GM19193 (cell line): Measurements from ENCODE around the gene IFNG-AS1.

Experiments used
- POLR2A ChIP-seq: IDR thresholded peaks from 4 replicates; pipeline ENCODE4 v1.6.1; 2011; ENCODE audit not compliant: insufficient read depth, insufficient read length; ENCODE audit errors: extremely low read depth

Gene IFNG-AS1

DNA sequence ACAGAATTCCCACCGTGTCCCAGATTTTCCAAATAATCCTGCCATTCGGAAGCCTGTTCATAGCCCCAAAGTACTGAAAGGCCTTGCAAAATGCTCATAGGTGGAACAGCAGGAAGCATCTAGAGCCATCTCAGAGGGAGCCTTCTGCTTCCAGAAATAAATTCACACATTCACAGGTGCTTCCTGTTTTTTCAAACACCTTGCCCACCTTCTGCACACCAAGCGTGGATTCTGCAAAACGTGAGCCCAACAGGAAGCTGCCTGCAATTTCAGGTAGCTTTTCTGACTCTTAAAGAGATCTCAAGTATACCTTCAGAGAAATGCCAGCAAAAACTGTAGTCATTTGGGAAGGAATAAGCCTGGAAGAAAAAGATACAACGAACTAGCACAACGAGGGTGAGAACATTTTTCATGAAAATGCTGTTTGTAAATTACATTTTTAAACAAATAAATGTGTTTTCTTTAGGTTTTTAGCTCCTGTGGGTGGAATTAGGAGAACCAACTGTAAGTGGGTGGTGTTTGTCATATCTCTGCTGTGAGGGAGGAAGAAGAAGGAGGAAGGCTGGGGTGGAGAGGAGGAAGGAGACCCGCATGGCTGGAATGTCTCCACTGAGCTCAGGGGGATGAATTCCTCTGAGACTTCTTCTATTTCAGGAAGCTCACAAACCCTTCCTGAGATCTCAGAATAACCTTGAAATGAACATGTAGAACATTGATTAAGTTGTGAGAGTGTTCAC lies at the start of gene IFNG-AS1:
TSS of gene IFNG-AS1 (plus strand) at position 264 of the 737 bp plus-strand sequence.
- TF ChIP-seq POLR2A = no peak

DNA sequence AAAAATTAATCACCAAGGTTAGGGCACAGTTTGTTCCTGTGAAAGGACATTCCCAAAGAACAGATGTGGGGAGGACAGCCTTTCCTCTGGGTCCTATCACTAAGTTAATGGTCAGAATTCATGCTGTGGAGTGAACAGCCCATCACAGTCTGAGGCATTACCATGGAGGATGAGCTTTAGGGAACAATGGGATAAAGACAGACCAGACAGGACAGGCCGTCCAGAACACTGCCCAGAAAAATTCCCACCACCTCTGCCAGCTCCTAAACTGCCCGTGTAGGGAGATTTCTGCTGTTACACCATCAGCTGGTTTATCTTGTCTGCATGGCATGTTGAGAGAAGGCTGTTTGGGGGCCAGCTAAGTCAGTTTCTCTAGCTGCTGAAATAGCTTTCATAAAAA lies 49.6 kb upstream of the IFNG-AS1 start:
- TF ChIP-seq POLR2A = no peak

DNA sequence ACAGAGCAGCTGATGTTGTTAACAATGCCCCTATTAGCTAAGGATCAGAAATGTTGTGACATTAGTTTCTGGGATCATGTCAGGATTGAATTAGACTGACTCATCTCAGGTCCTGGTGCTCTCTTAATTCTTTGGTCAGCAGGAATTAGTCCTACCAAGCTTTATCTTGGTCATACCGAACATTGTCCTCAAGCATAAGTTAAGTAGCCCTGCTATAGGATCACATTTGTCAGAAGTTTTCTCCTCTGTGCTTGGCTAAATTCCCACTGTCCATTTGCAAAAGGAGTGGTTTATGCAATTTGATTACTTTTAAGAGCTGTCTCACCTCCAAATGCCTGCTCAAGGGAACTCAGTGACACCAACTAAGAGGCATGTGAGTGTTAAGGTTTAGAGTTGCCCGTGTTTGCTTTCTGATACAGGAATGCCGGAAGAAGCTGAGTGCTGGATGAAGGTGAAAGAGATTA lies 48.4 kb upstream of the IFNG-AS1 start:
- no peak for TF ChIP-seq POLR2A

DNA sequence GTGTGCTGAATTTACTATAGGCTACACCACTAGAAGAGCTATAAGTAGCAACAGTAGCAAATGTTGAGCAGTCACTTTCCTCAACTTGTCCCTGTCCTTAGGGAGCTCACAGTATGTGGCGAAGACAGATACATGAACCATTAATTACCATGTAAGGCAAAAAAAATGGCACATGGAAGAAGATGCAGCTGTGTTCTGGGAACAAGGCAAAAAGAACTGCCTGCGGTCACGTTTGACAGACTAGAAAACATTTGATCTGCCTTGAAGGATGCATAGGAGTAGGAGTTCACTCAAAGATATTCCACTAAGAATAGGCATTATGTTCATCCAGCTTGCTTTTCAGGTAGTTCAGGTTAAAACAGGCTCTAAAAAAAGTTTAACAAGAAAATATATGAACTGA lies 46.5 kb upstream of the IFNG-AS1 start:
- no peak for TF ChIP-seq POLR2A

DNA sequence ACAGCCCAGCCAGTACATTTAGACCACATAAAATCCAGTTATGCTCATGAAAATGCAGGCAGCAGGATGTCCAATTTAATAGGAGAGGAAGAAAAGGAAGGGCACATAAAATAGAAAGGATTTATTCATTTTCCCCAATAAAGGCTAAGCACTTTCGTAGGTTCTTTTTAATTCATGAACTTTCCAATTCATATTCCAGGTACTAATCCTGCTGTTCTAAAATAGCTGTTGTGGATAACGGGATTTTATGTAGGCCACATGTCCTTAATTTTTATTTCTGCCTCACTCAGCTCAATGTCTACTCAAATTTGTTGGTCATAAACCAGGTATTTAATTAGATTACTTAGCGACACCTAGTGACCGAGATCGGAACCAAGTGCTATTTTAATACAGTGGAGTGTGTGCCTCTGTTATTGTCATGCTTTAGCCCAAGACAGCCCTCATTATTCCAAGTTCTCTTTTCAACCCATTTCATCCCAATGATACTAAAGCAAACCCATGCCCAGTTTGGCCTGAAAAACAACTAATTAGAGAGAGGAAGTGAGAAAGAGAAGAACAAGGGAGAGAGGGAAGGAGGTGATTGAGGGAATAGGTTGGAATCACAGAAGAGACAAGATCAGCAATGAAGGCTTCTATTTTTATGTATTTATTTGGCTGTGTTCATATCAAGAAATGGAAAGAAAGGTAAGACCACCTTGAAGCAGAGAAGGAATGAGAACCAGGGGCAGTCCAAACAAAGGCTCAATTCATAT lies 45.9 kb upstream of the IFNG-AS1 start:
- TF ChIP-seq POLR2A = no peak

DNA sequence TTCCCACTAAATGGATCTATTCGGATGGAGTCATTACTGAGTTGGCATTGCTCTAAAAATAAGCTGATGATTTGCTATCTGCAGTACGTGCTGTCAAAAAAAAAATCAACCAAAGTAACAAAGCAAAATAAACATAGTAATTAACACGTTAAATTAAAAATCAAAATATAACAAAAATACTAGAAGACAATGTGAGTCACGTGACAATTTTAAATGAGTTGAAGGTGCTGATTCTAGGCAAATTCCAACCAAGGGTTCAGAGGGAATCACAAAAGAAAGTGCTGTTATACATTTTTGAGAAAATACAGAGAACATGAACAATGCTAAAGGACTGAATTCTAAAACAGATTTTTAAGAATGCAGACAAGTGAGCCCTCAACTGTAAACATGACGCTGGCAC lies 45.2 kb upstream of the IFNG-AS1 start:
- no peak for TF ChIP-seq POLR2A

DNA sequence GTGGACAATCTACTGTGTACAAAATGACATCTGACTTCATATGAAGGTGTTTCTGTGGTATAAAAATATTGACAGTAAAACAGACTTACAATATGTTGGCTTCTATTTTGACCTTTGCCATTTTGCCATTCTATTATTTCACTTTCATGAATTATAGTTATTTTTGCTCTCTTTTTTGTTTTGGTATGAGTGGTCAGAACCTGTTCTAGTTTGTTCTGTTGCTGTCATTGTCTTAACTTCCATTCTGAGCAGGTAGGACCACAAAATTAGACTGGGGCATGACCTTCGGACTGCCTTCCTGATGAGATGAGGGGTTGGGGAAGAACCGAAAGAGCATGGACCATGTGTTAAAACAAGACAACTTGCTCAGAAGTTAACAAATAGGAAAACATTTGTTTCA lies 36.5 kb upstream of the IFNG-AS1 start:
- no peak for TF ChIP-seq POLR2A

DNA sequence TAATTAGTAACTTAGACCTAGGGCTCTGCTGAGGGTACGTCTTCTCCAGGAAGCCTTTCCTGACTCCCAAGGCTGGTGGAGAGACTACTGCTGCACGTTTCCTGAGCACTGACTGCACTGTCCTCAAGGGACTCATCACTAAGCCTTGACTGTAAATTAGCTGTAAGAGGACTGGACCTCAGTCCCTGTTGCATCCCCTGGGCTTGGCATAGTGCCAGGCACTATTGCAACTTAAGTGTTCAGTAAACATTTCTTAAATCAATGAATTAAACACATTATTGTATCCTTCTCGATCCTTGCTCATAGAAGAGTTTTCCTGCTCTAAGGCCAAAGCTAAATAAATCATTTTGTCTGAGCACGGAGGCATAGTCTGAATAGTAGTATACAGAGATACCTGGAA lies 31.9 kb upstream of the IFNG-AS1 start:
- no peak for TF ChIP-seq POLR2A

DNA sequence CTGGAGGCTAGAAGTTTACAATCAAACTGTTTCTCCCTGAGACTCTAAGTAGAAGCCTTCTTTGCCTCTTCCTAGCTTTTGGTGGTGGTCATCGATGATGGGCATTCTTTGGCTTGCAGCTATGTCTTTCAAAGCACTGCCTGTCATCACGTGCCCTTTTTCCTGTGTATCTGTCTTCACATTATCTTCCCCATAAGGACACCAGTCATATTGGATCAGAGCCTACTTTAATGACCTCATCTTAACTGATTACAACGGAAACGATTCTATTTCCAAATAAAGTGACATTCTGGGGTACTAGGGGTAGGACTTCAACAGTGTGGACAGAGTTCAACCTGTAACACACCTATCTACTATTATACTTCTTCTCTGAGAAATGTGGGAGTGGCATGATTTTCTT lies 31.1 kb upstream of the IFNG-AS1 start:
- no peak for TF ChIP-seq POLR2A

DNA sequence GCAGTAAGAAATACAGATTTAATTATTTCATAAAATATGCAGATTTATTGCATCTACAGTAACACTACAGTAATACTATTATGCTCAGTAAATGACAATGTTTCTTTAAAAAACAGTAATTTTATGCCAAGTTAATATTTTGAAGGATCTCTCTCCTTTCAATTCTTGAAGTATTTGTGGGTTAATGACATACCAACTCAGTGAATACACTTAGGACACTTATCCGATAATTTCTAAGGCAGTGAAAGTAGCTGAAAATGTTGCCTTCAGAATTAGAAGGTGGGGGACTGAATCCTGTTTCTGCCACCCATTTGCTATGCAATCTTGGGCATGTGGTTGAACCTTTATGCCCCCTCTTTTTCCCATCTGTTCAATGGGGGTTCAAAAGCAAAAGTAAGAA lies 24.8 kb upstream of the IFNG-AS1 start:
- no peak for TF ChIP-seq POLR2A

DNA sequence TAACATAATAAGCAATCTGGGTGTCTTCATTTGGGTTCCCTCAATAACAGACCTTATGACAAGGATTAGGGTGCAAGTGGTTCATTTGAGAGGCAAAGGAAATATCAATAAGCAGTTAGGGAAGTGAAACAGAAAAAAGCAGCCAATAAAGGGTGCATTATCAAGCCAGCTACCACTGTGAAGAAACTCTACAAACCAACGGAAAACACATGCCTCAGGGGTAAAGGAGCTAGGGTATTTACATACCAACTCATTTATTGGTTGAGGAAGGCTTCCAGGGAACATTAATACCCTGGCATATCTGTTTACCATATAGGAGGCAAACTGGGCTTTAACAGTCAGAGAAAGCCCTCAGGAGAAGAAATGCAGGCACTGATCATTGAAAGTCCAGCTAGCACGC lies 22.7 kb upstream of the IFNG-AS1 start:
- no peak for TF ChIP-seq POLR2A

DNA sequence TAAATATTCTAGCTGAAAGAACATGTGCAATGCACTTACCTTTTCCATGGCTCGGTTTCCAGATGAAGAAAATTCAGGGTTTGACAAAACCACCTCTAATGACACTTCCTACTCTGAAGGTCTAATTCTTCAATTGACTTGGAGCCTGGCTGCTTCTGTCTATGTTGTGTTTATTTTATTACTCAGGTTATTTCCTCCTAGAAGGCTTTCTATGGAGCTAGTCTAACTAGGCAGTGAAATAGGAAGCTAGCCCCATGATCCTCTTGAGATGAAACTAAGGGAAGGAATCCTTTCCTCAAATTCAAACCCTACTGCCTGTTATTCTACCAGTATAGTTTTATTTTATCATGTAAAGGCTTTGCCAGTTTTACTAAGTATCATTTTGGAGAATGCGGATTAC lies 20.9 kb upstream of the IFNG-AS1 start:
- TF ChIP-seq POLR2A = no peak

DNA sequence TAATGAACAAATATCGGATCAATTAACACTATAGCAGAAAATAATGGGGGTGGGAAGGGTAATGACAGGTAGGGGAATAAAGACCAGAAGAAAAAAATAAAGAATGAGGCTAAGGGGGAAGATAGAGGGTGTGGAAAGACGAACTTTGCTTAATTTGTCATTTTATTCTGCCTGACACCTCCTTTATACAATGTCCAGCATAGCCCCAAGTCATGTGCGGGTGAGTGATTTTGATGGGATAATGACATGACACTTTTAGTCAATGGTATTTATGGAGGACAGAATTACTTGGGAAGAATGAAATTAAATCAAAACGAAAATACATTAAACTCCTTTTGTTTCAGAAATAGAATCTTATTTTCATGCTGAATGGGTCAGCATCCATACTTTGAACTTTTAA lies 20.5 kb upstream of the IFNG-AS1 start:
- TF ChIP-seq POLR2A = no peak

DNA sequence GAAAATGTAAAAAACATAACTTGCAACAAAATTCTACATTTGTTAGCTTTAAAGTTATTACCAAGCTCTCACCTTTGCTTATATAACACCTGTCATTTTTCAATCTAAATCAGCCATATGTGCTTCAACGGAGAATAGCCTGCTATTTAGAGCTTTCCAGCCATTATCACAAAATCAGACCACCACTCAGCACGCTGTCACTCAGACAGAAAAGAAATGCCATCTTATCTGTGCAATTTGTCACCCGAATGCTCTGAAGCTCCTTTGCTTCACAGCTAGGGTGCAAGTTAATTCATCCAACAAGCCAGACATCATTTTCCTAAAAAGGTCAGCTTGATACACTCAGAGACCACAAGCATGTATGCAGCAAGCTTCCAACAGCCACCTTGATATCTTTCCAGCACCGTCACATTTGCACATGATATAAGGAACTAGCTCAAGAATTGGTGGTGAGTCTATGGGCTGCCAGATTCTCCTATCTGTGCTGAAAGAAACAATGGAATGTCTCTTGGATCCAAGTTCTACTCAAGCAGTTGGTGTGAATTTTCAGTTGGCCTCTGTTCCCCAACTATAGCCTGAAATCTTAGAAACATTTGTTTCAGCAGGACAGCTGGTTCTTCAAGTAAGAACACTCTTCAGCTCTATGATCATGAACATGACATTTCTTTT lies 20.0 kb upstream of the IFNG-AS1 start:
- no peak for TF ChIP-seq POLR2A

DNA sequence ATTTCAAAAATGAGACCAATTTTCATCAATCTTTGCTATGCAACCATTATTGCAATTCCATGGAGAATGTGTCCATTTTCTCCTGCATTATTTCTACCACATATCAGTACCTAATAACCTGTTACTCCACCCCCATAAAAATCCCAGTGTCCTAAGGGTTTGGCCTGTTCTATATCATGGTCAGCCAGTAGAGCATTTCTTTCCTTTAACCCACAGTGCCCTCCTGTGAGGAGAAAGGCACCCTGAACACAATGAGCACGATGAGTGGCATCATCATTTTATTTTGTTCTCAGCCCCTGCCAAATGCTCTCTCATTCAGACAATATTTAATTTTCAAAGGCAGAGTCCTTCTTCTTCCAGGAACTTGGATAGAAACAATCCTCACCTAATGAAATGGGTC lies 11.6 kb upstream of the IFNG-AS1 start:
- no peak for TF ChIP-seq POLR2A

DNA sequence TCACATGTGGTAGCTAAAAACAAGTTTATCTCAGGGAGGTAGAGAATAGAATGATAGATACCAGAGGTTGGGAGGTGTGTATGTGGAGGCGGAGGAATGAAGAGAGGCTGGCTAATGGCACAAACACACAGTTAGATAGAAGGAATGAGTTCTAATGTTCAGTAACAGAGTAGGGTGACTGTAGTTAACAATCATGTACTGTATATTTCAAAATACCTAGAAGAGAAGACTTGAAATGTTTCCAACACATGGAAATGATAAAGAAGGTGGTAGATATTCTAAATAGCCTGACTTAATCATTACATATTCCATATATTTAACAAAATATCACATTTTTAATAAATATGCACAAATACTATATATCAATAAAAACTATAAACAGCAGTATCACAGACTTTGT lies 8.9 kb upstream of the IFNG-AS1 start:
- no peak for TF ChIP-seq POLR2A
